Activated CD4-positive, CD25-positive, alpha-beta regulatory T cell treated with anti-CD3 and anti-CD28 coated beads, Interleukin-2, amount 50 U/mL, for 72 hours (primary cell): ENCODE results near the gene PRKD2.
"Not testable (repeated sequence)": the region's sequence is repeated elsewhere in the genome, so short reads cannot be mapped to it uniquely, and the experiment has no call there.

Experiments used
- DNase-seq: peaks from one replicate; pipeline ENCODE4 v3.0.0; 2021

PRKD2 gene

GRCh38 chr19:46717034-46717715 lies at the start of gene PRKD2:
PRKD2 (minus strand) TSS chr19:46717114; CDS start chr19:46716370, 744 bp downstream.
- DNase-seq: peak; percentile 93

GRCh38 chr19:46764817-46765291 lies 47.9 kb upstream of the PRKD2 start:
- DNase-seq: no peak

GRCh38 chr19:46762245-46762890 lies 45.5 kb upstream of the PRKD2 start:
- no peak for DNase-seq

- no peak for DNase-seq
Observed at GRCh38 chr19:46761418-46761831, 44.5 kb upstream of the PRKD2 start.

GRCh38 chr19:46760897-46761296 lies 44.0 kb upstream of the PRKD2 start:
- not testable (repeated sequence) for DNase-seq

GRCh38 chr19:46760363-46760762 lies 43.4 kb upstream of the PRKD2 start:
- DNase-seq: no peak

- DNase-seq: no peak
Observed at GRCh38 chr19:46759817-46760333, 43.0 kb upstream of the PRKD2 start.

- DNase-seq: no peak
Observed at GRCh38 chr19:46759206-46759605, 42.3 kb upstream of the PRKD2 start.

- no peak for DNase-seq
Observed at GRCh38 chr19:46756544-46756888, 39.6 kb upstream of the PRKD2 start.

GRCh38 chr19:46755853-46756543 lies 39.1 kb upstream of the PRKD2 start:
- no peak for DNase-seq

- DNase-seq: no peak
Observed at GRCh38 chr19:46755077-46755852, 38.4 kb upstream of the PRKD2 start.

- DNase-seq: peak; percentile 58
Observed at GRCh38 chr19:46753420-46754155, 36.7 kb upstream of the PRKD2 start.

- peak; percentile 78 for DNase-seq
Observed at GRCh38 chr19:46748325-46749109, 31.6 kb upstream of the PRKD2 start.

GRCh38 chr19:46746281-46747057 lies 29.6 kb upstream of the PRKD2 start, which contains the start of gene STRN4:
STRN4 (minus strand) TSS chr19:46746450; CDS start chr19:46746430, 20 bp downstream.
- peak; percentile 59 for DNase-seq

- DNase-seq: peak; percentile 59
Observed at GRCh38 chr19:46745521-46746280, 28.8 kb upstream of the PRKD2 start, which contains the start of gene FKRP. FKRP (plus strand) TSS chr19:46746057; CDS start chr19:46755451, 9,394 bp downstream.

GRCh38 chr19:46745030-46745429 lies 28.1 kb upstream of the PRKD2 start:
- no peak for DNase-seq

GRCh38 chr19:46744005-46744691 lies 27.2 kb upstream of the PRKD2 start:
- DNase-seq: no peak

GRCh38 chr19:46742926-46743480 lies 26.1 kb upstream of the PRKD2 start:
- no peak for DNase-seq
